Activated gamma-delta T cell treated with Interleukin-2 at 50 U/mL for 16 hours (primary cell): ENCODE results near the gene STMND1.

Source experiments
- DNase-seq: peaks from one replicate; pipeline ENCODE4 v3.0.0-alpha.2; 2020

STMND1 gene

GRCh38 chr6:17099401-17100059 is 2.3 kb upstream of the STMND1 start:
- no peak for DNase-seq

GRCh38 chr6:17100806-17101205 is 1.0 kb upstream of the STMND1 start:
- no peak for DNase-seq

- DNase-seq, result no peak
Observed at GRCh38 chr6:17102258-17102870, 514 bp downstream of the STMND1 start.

- no peak for DNase-seq
Observed at GRCh38 chr6:17103715-17104114, 1.9 kb downstream of the STMND1 start.

- no peak for DNase-seq
Observed at GRCh38 chr6:17107863-17108262, 6.0 kb downstream of the STMND1 start.

GRCh38 chr6:17115251-17116116 is 13.6 kb downstream of the STMND1 start:
- DNase-seq, result no peak

- no peak for DNase-seq
Observed at GRCh38 chr6:17116117-17116440, 14.2 kb downstream of the STMND1 start.

- DNase-seq, result no peak
Observed at GRCh38 chr6:17120019-17120418, 18.2 kb downstream of the STMND1 start.

GRCh38 chr6:17125407-17125806 is 23.6 kb downstream of the STMND1 start:
- DNase-seq, result no peak

GRCh38 chr6:17130786-17131185 is 28.9 kb downstream of the STMND1 start:
- no peak for DNase-seq

- DNase-seq, result no peak
Observed at GRCh38 chr6:17132967-17133366, 31.1 kb downstream of the STMND1 start.

- no peak for DNase-seq
Observed at GRCh38 chr6:17138033-17138432, 36.2 kb downstream of the STMND1 start.

- no peak for DNase-seq
Observed at GRCh38 chr6:17144016-17144415, 42.2 kb downstream of the STMND1 start.

- no peak for DNase-seq
Observed at GRCh38 chr6:17149571-17149970, 47.7 kb downstream of the STMND1 start.

- no peak for DNase-seq
Observed at GRCh38 chr6:17150096-17150495, 48.2 kb downstream of the STMND1 start.

- no peak for DNase-seq
Observed at GRCh38 chr6:17151888-17152287, 50.0 kb downstream of the STMND1 start.

- no peak for DNase-seq
Observed at GRCh38 chr6:17152703-17153102, 50.9 kb downstream of the STMND1 start.

GRCh38 chr6:17156112-17156921 is 54.5 kb downstream of the STMND1 start:
- peak; percentile 62 for DNase-seq

GRCh38 chr6:17156966-17157365 is 55.1 kb downstream of the STMND1 start:
- DNase-seq, result no peak

GRCh38 chr6:17157617-17158016 is 55.8 kb downstream of the STMND1 start:
- no peak for DNase-seq

GRCh38 chr6:17159240-17159639 is 57.4 kb downstream of the STMND1 start:
- DNase-seq, result no peak

GRCh38 chr6:17161076-17161475 is 59.2 kb downstream of the STMND1 start:
- DNase-seq, result no peak

- no peak for DNase-seq
Observed at GRCh38 chr6:17165383-17165782, 63.5 kb downstream of the STMND1 start.
